Measurements from ENCODE around the gene CAMK2G. TPM values are rescaled to one million over a fixed set of nuclear protein-coding genes. Genes with fewer than 3 reads are reported as not detected.

CAMK2G gene
- polyA plus RNA-seq, 3 donors from 2014 or later: 4.8 to 5.8 (median 5.0) TPM

GRCh38 chr10:73910401-73910763, 36.0 kb upstream of the CAMK2G start:
- Mint-ChIP-seq H3K27me3 (ENCODE audit: low read depth in 3 of 3) (peaks cover 4 to 16% (median 13%) of the 10 kb centered on the region in 3 donors), H3K4me3 (peak overlapping the region; percentile 79 to 88 (median 82)), H3K9me3 (peaks cover 0 to 1% (median 0%) of the 10 kb centered on the region in 6 donors), H3K4me1 (peaks cover 34 to 39% of the 10 kb centered on the region in 2 donors), H3K36me3 (peaks cover 0 to 3% (median 0%) of the 10 kb centered on the region in 3 donors), H3K27ac (peak overlapping the region in 2 of 6 donors; percentile 26 to 81)
- no peak for DNase-seq

- H3K27me3 Mint-ChIP-seq (ENCODE audit: low read depth in 3 of 3): peaks cover 2 to 19% (median 15%) of the 10 kb centered on the region in 3 donors
- peak overlapping the region in 1 of 6 donors; percentile 26 for H3K27ac Mint-ChIP-seq
- no peak for DNase-seq
- H3K36me3 Mint-ChIP-seq: peaks cover 0 to 3% (median 0%) of the 10 kb centered on the region in 3 donors
- H3K4me3 Mint-ChIP-seq: peak overlapping the region; percentile 13 to 88 (median 82)
- peaks cover 34 to 39% of the 10 kb centered on the region in 2 donors for H3K4me1 Mint-ChIP-seq
- H3K9me3 Mint-ChIP-seq: no peaks in the 10 kb centered on the region
Observed at GRCh38 chr10:73909540-73910115, 35.3 kb upstream of the CAMK2G start.

- no peaks in the 10 kb centered on the region for H3K9me3 Mint-ChIP-seq
- peaks cover 4 to 19% (median 15%) of the 10 kb centered on the region in 3 donors for H3K27me3 Mint-ChIP-seq (ENCODE audit: low read depth in 3 of 3)
- DNase-seq: peak; percentile 50 to 54 (median 52)
- H3K27ac Mint-ChIP-seq: no peak overlapping the region
- H3K36me3 Mint-ChIP-seq: peaks cover 0 to 3% (median 0%) of the 10 kb centered on the region in 3 donors
- peak overlapping the region; percentile 53 to 77 (median 63) for H3K4me3 Mint-ChIP-seq
- peaks cover 34 to 39% of the 10 kb centered on the region in 2 donors for H3K4me1 Mint-ChIP-seq
Observed at GRCh38 chr10:73908853-73909539, 34.6 kb upstream of the CAMK2G start.

- H3K4me1 Mint-ChIP-seq: peaks cover 34 to 39% of the 10 kb centered on the region in 2 donors
- H3K27me3 Mint-ChIP-seq (ENCODE audit: low read depth in 3 of 3): peaks cover 4 to 19% (median 15%) of the 10 kb centered on the region in 3 donors
- no peaks in the 10 kb centered on the region for H3K9me3 Mint-ChIP-seq
- H3K36me3 Mint-ChIP-seq: peaks cover 0 to 3% (median 0%) of the 10 kb centered on the region in 3 donors
- peak overlapping the region; percentile 17 to 67 (median 53) for H3K4me3 Mint-ChIP-seq
- no peak for DNase-seq
- H3K27ac Mint-ChIP-seq: no peak overlapping the region
Observed at GRCh38 chr10:73907841-73908517, 33.6 kb upstream of the CAMK2G start.

- Mint-ChIP-seq H3K4me1 (peaks cover 31 to 39% of the 10 kb centered on the region in 2 donors), H3K4me3 (no peak overlapping the region), H3K27ac (no peak overlapping the region), H3K9me3 (no peaks in the 10 kb centered on the region), H3K36me3 (peaks cover 0 to 3% (median 0%) of the 10 kb centered on the region in 3 donors), H3K27me3 (ENCODE audit: low read depth in 3 of 3) (peaks cover 4 to 16% (median 14%) of the 10 kb centered on the region in 3 donors)
- no peak for DNase-seq
Observed at GRCh38 chr10:73906524-73907447, 32.4 kb upstream of the CAMK2G start.

GRCh38 chr10:73905256-73906020, 31.1 kb upstream of the CAMK2G start:
- Mint-ChIP-seq H3K27ac (no peak overlapping the region), H3K27me3 (ENCODE audit: low read depth in 3 of 3) (peaks cover 4 to 11% (median 9%) of the 10 kb centered on the region in 3 donors), H3K9me3 (no peaks in the 10 kb centered on the region), H3K4me1 (peaks cover 24 to 28% of the 10 kb centered on the region in 2 donors), H3K36me3 (no peaks in the 10 kb centered on the region), H3K4me3 (no peak overlapping the region)
- no peak for DNase-seq

GRCh38 chr10:73902351-73902750, 28.0 kb upstream of the CAMK2G start:
- Mint-ChIP-seq H3K4me1 (no peaks in the 10 kb centered on the region), H3K9me3 (no peaks in the 10 kb centered on the region), H3K4me3 (no peak overlapping the region), H3K27me3 (ENCODE audit: low read depth in 3 of 3) (peaks cover 5 to 17% (median 6%) of the 10 kb centered on the region in 3 donors), H3K27ac (no peak overlapping the region), H3K36me3 (no peaks in the 10 kb centered on the region)
- DNase-seq: no peak

GRCh38 chr10:73901261-73901660, 26.9 kb upstream of the CAMK2G start:
- no peak overlapping the region for H3K4me3 Mint-ChIP-seq
- no peak overlapping the region for H3K27ac Mint-ChIP-seq
- no peaks in the 10 kb centered on the region for H3K4me1 Mint-ChIP-seq
- no peaks in the 10 kb centered on the region for H3K36me3 Mint-ChIP-seq
- DNase-seq: no peak
- peaks cover 5 to 17% (median 7%) of the 10 kb centered on the region in 3 donors for H3K27me3 Mint-ChIP-seq (ENCODE audit: low read depth in 3 of 3)
- no peaks in the 10 kb centered on the region for H3K9me3 Mint-ChIP-seq

GRCh38 chr10:73900064-73900463, 25.7 kb upstream of the CAMK2G start:
- Mint-ChIP-seq H3K27me3 (ENCODE audit: low read depth in 3 of 3) (peaks cover 4 to 12% (median 5%) of the 10 kb centered on the region in 3 donors), H3K27ac (peak overlapping the region in 1 of 6 donors; percentile 45), H3K36me3 (no peaks in the 10 kb centered on the region), H3K4me1 (peaks cover 2 to 3% of the 10 kb centered on the region in 2 donors), H3K4me3 (no peak overlapping the region), H3K9me3 (no peaks in the 10 kb centered on the region)
- DNase-seq: no peak

GRCh38 chr10:73899423-73899822, 25.1 kb upstream of the CAMK2G start:
- H3K27ac Mint-ChIP-seq: peak overlapping the region in 1 of 6 donors; percentile 7
- H3K36me3 Mint-ChIP-seq: no peaks in the 10 kb centered on the region
- H3K27me3 Mint-ChIP-seq (ENCODE audit: low read depth in 3 of 3): peaks cover 5 to 12% (median 7%) of the 10 kb centered on the region in 3 donors
- no peaks in the 10 kb centered on the region for H3K9me3 Mint-ChIP-seq
- DNase-seq: no peak
- H3K4me1 Mint-ChIP-seq: peaks cover 7 to 9% of the 10 kb centered on the region in 2 donors
- H3K4me3 Mint-ChIP-seq: no peak overlapping the region

- peaks cover 12 to 15% of the 10 kb centered on the region in 2 donors for H3K4me1 Mint-ChIP-seq
- H3K27me3 Mint-ChIP-seq (ENCODE audit: low read depth in 3 of 3): peaks cover 3 to 12% (median 7%) of the 10 kb centered on the region in 3 donors
- H3K27ac Mint-ChIP-seq: no peak overlapping the region
- no peak for DNase-seq
- H3K36me3 Mint-ChIP-seq: no peaks in the 10 kb centered on the region
- no peak overlapping the region for H3K4me3 Mint-ChIP-seq
- H3K9me3 Mint-ChIP-seq: no peaks in the 10 kb centered on the region
Observed at GRCh38 chr10:73898730-73899410, 24.5 kb upstream of the CAMK2G start.

GRCh38 chr10:73897693-73898092, 23.3 kb upstream of the CAMK2G start:
- Mint-ChIP-seq H3K4me3 (no peak overlapping the region), H3K4me1 (peaks cover 12 to 17% of the 10 kb centered on the region in 2 donors), H3K27ac (no peak overlapping the region), H3K27me3 (ENCODE audit: low read depth in 3 of 3) (peaks cover 5 to 12% (median 8%) of the 10 kb centered on the region in 3 donors), H3K36me3 (no peaks in the 10 kb centered on the region), H3K9me3 (no peaks in the 10 kb centered on the region)
- no peak for DNase-seq
